ENCODE data around the gene PRDM16.

DNA sequence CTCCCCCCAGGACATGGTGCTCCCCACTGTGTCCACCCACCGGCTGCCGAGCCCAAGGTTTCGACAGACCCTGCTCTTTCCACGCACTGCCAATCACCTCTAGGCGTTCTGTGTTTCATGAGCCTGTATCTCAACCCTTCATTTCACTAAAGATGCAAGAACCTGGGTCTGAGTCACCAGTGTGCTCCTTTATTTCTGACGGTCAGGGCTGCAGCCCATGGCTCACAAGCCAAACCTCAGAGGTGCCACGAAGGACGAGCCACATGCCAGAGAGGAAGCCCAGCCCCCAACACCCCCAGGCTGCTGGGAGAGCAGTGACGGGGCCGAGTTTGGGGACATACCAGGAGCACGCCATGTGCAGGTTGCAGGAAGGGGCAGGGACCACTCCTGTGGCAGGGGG lies 306.2 kb downstream of the PRDM16 start:
- TF ChIP-seq, protein P1, sequence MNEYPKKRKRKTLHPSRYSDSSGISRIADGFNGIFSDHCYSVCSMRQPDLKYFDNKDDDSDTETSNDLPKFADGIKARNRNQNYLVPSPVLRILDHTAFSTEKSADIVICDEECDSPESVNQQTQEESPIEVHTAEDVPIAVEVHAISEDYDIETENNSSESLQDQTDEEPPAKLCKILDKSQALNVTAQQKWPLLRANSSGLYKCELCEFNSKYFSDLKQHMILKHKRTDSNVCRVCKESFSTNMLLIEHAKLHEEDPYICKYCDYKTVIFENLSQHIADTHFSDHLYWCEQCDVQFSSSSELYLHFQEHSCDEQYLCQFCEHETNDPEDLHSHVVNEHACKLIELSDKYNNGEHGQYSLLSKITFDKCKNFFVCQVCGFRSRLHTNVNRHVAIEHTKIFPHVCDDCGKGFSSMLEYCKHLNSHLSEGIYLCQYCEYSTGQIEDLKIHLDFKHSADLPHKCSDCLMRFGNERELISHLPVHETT (tag by site-specific recombination; IDR thresholded peaks at IDR 0.05) = no peak
- TF ChIP-seq, protein P2, sequence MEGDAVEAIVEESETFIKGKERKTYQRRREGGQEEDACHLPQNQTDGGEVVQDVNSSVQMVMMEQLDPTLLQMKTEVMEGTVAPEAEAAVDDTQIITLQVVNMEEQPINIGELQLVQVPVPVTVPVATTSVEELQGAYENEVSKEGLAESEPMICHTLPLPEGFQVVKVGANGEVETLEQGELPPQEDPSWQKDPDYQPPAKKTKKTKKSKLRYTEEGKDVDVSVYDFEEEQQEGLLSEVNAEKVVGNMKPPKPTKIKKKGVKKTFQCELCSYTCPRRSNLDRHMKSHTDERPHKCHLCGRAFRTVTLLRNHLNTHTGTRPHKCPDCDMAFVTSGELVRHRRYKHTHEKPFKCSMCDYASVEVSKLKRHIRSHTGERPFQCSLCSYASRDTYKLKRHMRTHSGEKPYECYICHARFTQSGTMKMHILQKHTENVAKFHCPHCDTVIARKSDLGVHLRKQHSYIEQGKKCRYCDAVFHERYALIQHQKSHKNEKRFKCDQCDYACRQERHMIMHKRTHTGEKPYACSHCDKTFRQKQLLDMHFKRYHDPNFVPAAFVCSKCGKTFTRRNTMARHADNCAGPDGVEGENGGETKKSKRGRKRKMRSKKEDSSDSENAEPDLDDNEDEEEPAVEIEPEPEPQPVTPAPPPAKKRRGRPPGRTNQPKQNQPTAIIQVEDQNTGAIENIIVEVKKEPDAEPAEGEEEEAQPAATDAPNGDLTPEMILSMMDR (tag by site-specific recombination; IDR thresholded peaks at IDR 0.05) = no peak
- TF ChIP-seq, protein P3, sequence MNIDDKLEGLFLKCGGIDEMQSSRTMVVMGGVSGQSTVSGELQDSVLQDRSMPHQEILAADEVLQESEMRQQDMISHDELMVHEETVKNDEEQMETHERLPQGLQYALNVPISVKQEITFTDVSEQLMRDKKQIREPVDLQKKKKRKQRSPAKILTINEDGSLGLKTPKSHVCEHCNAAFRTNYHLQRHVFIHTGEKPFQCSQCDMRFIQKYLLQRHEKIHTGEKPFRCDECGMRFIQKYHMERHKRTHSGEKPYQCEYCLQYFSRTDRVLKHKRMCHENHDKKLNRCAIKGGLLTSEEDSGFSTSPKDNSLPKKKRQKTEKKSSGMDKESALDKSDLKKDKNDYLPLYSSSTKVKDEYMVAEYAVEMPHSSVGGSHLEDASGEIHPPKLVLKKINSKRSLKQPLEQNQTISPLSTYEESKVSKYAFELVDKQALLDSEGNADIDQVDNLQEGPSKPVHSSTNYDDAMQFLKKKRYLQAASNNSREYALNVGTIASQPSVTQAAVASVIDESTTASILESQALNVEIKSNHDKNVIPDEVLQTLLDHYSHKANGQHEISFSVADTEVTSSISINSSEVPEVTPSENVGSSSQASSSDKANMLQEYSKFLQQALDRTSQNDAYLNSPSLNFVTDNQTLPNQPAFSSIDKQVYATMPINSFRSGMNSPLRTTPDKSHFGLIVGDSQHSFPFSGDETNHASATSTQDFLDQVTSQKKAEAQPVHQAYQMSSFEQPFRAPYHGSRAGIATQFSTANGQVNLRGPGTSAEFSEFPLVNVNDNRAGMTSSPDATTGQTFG (tag by site-specific recombination; IDR thresholded peaks at IDR 0.05; ENCODE audit: borderline replicate concordance) = no peak
- TF ChIP-seq ZNF138 (tag by site-specific recombination; IDR thresholded peaks at IDR 0.05; ENCODE audit: borderline replicate concordance) (no peak), ZNF184 (tag by site-specific recombination; IDR thresholded peaks at IDR 0.05) (no peak)
